Inferior parietal cortex (tissue), 1 donor: ENCODE data around the gene CDH2.

Experiments
- DNase-seq: peaks from one replicate; pipeline ENCODE4 v3.0.0-alpha.2; 2016; ENCODE audit errors: extremely low spot score

The CDH2 gene

DNA sequence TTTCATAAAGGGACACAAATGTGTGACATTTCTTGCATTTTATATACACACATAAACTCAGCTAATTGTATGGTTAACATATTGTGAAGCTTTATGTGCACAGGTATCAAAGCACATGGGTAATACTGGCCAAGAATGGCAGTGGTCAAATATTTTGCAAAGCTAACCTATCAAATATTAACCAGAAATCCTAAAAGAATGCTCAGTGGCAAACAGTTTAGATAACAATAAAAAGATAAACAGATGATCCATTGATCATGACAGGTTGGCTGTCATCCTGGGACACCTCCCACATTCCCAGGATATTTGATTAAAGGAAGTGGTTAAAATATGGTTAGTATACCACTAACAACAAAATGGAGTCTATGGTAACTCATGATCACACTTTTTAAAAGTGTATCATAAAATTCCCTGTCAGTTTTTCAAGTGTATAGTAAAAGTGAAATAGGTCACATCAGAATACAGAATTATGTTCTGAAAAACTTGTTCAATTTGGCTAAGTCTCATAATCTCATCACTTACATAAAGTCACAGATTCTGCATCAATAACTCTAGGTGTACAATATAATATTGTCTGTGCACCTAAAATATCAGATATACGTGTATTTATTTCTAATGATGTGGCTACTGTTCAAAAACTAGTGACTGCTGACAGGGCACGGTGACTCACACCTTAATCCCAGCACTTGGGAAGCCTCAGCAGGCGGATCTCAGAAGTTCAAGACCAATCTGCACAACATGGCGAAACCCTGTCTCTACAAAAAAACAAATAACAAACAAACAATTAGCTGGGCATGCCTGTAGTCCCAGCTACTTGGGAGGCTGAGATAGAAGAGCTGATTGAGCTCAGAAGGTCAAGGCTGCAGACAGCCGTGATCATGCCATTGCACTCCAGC is 48.9 kb downstream of the CDH2 start:
- no peak for DNase-seq

DNA sequence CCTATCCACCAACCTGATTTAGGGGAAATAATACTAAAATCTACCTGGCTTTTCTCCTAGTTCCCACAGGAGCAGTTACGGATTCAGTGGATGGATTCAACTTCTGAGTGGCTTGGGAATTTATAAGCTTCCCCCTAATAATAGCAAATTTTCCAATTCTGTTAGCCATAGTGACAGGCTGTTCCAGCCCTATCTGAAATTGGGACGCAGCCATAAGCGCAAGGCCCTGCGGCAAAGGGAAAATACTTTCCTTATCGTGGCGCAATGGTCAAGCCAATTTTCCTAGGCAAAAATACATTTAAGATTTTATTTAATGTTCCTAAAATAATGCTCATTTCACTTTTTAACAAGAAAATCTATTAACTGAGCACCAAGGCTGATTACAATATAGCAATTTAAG is 49.7 kb downstream of the CDH2 start:
- DNase-seq = no peak

DNA sequence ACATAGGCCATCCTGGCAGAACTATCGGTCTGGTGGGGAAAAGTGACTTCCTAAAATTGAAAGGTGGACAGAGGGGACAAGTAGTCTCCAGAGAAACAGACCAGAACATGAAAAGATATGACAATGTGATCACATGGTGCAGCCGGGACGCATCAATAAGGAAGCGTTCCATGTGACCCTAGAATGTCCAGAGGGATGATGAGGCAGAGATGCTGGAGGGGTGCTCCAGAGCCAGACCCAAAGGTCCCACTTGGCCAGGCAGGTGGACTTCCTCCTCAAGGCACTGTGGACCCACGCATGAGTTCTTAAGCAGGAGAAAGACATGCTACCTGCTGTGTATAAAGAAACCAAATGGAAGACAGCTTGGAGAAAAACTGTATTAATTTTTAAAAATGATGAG is 50.2 kb downstream of the CDH2 start:
- DNase-seq = no peak

DNA sequence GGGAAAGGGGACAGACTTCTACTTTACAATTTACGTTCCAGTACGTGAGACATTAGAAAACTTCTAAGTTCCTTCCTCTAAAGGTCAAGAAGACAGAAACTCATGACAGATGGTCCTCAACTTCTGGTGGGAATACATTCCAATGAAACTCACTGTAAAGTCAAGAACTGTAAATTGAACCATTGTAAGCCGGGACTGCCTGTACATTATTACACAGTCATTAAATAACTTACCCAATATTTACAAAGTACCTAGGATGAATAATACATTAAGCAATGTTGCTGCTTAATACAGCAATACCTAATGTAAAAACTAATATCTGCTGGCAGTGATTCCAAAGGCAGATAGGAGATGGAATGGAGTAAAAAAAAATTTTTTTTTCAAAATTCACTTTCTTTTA is 51.9 kb downstream of the CDH2 start:
- DNase-seq = no peak

DNA sequence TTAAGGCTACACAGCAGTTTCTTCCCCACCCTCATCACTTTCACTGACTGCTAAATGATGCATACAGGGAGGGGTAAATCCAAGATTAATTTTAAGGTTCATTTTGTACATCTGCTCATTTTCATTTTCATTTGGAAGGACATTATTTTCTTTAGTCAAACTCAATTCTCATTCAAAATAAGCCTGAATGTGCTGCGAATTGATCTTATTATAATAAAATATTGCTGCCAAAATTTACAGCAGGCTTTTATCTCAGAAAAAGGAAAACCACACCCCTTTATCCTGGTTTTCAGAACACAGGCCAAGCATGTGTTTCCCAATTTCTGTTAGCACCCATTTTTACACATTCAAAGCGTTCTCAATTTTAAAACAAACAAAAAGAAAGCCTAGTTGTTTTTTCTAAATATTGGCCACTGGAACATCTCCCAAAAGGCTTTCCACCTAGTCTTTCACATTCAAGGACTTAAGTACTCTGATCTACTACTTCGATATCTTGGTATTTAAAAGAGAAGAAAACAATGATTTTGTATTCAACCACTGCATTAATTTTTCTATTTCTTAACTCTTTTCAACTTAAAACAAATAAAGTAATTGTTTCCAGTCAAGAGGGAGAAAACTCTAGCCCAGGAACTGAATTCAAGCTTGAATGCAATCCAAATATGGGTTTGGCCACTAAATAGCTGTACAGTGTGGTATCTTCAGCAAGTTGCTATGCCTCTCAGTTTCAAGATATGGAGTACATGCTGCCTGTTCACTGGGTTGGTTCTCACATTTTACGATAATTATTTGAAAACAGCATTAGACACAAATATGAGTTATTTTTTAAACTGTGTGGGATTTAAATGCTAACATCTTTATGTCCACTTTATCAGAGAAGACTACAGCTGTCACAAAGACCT is 52.5 kb downstream of the CDH2 start:
- DNase-seq = no peak

DNA sequence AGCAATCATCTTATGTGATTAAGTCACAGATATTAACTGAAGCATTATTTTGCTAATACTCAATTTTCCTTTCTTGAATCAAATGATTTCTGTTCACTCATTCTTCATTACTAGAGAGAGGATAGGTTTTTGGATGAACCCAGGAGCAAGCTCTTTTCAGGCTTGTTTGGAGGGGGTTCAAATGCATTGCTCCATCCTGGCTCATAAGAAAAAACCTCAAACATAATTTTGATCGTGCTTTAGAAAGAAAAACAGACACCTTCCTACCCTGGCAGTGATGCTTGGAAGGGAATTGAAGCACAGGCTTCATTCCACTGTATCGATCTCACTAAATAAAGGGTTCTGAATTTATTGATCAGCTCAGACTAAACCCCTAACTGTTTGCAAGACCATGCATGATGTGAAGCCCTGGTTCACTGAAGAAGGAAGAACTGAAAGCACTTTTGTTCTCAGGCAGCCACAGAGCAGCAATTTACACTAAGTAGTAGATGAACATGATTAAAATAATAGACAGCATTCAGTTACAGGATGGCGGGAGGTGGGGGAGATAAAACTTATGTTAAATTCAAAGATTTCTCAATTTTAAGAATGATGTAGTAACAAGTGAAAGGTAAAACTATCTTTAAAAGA is 53.4 kb downstream of the CDH2 start:
- DNase-seq = no peak

DNA sequence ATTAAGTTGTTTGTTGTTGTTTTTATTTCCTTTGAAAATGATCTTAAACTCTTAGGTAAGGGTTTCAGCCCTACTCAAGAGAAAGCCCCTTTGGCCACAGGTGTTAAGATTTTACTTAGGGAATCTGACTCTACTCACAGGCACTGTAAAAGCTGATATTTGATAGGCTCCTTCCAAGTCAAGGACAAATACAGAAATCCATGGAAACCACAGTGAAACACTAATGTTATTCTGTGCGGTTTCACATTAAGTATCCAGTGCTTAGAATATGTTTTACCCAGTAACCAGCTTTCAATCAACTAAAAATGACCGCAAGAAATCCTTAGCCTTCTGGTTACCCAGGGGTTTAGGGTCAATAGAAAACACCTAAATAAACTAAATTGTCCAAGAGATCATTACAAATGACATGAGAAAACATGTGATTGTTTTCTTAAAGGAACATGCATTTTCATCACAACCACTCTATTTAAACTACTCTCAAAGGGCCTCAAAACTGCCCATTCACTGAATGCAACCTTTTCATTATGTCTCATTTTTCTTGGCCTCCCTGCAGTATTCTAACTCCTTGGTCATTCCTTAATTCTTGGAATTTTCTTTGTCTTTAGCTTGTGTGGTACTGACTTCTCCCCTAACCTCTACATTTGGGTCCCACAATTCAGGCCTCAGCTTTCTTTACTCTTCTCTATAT is 56.0 kb downstream of the CDH2 start:
- no peak for DNase-seq

DNA sequence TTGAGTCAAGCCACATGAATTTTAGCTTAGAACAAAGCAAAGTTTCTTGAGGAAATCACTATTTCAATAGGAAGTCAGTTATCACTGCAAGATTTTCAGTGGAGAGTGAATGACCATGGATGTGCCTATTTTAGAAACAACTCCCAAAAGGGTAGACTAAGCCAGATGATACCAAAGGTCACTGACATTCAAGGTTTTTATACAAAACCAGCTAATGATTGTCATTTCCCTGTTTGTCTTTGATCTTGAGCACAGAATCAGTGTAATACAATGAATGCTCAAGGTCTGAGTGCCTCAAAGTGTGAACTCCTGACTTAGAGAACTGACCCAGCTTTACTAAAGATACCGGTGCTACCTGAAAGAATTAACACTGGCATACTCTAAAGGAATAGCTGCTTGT is 60.5 kb downstream of the CDH2 start:
- DNase-seq = no peak

DNA sequence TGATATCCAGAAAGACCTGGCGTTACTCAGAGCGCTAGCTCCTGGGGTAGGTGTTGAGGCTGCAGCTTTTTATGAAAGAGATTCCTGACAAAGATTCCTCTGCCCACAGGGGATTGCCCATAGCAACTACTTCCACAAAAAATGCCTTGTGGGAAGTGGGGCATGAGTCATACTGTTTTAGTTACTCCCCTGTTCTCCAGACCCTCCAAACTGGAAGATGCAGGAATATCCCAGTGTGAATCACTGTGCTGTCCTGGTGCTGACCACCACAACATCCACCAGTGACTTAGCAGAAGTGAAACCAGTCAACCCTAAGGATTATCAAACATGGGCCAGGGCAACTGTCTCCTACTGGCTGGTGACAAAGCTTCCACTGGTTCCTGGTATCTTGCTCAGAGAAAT is 61.8 kb downstream of the CDH2 start:
- no peak for DNase-seq

DNA sequence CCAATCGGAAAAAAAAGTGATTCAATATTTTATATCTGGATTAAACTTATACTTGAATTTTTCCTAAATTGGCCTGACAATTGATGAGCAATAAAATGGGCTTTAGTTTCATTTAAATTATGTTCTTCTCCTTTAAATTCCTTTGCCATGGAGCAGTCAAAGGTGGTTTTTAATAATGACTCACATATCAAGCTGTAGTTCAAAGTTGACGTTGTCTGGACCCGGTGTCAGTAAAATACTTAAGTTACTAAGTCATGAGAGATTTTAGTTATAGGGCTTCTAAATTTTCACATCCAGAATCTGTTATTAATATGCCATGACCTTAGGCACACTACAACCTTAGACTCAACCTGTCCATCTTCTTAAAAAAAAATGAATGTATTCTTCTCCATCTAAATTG is 62.5 kb downstream of the CDH2 start:
- no peak for DNase-seq

DNA sequence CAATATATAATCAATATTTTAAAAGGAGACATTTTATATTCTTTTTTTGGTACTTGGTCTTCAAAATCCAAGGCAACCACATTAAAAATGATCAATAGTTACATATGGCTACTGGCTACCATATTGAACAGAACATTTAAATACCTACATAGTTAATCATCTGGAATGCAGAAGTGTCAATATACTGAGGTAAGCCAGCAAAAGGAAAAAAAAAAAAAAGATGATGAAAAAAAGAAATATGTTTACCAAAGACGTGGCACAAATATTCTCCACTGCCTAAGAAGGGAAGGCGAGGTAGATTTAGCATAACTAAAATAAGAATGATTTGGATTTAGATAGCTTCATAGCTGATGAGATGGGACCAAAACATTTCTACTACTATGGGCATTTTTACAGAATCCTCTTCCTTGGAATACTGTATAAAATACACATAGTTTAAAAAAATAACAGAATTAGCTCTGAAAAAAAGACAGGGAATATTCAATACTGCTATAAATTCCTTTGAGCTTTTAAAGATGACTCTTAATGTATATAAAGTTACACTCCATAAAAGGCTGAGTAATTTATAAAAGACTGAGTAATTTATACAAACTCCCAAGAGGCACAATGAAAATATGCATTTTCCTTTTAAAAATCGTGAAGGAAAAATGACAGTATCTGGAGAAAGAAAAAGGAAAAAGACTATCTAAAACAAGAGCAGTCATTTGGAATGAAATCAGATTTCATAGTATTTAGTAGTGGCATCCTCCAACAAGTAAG is 63.5 kb downstream of the CDH2 start:
- no peak for DNase-seq

DNA sequence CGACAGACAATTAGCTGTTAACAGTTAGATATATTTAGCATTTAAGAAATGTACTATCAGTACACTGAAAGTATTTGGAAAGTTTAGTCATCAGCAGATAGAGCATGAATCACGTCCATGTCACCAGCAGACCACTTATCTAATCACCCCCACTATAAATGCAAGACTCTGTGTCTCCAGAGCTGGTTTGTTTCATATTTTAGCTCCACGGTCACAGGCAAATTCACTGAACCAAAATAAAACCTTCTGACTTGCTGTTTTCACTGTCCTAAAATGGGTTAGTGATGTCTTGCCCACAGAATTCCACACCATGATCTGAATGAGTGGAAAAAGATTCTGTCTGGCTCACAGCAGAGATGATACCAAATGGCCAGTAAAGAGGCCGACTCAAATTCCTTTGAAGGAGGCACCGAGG is 64.9 kb downstream of the CDH2 start:
- DNase-seq = no peak

DNA sequence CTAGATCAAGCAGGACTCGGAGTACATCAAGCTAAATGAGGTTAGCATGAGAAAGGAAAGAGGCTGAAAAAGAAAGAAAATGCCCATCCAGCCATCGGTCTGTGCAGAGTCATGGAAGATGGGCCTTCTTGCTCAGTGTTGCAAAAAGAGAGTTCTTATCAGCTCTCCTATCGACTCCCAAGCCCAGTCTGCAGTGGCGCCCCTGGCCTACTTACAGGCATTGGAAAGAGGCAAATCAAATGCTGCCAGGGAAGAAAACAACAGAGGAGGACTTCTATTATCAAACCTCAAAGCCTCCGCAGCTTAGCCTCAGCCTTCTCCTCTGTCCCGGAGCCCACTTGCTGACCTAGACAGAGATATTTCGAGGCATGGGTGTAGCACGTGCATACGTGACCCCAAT is 66.0 kb downstream of the CDH2 start:
- no peak for DNase-seq

DNA sequence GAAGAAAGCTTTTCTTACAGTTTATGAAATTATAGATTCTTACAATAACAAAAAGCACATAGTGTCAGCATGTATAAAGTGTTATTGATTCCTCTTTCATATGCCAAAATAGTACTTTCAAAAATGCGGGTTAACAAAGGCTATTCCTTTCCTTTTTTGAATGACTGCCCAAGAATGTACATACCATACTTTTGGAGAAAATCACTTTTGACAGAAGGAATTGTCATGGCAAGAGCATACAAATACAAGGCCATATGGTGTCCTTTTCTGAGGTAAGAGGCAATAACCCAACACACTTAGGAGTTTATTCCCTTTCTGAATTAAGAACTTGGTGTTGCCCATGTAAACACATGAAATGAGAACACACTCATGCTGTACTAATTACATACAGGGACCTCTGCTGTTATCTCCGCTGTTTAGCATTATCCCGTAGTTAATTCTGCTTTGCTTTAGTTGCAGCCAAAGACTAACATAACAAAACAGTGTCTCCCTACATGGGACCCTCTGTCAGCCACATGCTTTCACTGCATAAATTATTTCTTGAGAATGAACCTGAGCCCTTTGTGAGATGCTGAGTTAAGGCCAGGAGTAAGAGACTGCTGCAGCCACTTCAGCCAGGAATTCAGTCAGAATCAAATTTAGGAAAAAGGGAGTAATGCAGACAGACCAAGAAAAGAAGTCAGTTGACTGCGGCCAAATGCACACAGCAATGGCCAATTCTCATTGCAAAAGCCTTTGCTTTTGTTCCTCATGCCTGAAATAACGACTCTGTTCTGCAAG is 67.0 kb downstream of the CDH2 start:
- DNase-seq = no peak

DNA sequence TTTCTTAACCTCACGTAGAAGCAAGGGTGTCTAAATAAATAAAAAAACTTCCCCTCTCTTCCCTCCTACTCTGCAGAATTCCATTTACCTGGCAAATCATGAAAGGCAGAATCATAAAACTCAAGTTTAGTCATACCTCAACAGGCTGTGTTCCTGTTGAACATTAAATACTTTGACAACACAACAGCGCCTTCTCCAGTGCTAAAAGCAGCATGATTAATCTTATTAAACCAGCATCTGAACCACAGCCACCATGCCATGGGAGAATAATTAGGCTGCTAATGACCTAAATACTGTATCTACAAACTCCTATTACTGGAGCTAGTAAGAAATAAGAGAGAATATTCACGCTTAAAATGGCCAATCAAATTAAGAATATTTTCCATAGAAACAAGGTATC is 68.1 kb downstream of the CDH2 start:
- DNase-seq = no peak

DNA sequence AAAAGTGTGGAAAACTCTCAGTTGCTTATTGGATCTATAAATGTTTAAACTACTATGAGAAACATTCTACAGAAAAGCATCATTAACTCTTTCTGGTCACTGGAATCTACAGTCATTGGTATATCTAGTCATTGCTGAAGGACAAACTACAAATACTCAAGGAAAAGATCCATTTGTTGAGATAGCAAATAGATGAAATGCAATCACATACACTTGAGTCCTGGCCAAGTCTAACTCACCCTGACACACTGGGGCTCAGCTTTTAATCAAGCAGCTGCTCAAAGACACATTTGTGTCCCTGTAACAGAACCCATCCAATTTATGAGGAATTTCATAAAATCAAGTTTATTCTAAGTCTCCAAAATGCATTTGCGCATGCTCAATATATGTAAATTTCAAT is 68.7 kb downstream of the CDH2 start:
- no peak for DNase-seq

DNA sequence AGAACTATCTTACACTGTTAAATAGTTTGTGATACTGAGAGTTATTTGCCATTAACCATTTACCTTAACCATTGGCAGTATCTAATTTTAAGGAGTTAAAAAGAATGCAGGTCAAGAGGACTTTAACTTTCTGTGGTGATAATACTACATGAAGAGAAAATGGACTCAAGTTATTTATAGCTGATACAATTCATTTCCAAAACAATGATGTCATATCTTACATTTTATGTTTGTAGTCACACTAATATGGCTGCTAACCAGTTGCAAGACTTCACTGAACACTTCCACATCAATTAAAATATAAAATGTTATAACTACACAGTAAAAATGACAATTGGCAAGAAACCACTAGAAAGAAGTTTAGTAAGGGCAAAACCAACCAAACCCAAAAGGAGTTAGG is 77.7 kb downstream of the CDH2 start:
- DNase-seq = no peak

DNA sequence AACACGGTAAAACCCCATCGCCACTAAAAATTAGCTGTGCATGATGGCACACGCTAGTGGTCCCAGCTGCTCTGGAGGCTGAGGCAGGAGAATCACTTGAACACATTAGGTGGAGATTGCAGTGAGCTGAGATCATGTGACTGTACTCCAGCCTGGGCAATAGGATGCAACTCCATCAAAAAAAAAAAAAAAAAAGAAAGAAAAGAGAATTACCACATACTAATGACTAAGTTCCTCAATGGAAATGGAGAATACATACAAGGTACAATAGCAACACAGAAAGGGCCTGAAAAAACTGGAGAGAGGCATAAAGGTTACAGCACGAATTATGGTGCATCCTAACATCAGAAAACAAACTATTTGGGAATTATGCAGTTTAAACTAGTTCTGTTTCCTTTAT is 81.3 kb downstream of the CDH2 start:
- DNase-seq = no peak

DNA sequence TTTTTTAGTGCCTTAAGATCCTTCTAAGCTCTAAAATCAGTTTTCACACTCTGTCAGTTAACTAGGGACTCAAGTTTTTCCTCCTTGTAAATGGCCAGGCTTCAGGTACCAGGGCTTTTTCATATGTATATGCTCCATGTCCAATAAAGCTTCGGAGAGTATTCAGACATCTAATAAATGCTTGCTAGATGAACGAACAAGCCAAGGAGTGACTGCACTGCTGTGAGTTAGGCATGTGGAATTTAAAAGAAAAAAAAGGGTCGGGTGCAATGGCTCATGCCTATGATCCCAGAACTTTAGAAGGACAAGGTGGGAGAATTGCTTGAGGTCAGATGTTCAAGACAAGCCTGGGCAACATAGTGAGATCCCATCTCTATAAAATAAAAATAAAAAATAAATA is 81.9 kb downstream of the CDH2 start:
- DNase-seq = no peak

DNA sequence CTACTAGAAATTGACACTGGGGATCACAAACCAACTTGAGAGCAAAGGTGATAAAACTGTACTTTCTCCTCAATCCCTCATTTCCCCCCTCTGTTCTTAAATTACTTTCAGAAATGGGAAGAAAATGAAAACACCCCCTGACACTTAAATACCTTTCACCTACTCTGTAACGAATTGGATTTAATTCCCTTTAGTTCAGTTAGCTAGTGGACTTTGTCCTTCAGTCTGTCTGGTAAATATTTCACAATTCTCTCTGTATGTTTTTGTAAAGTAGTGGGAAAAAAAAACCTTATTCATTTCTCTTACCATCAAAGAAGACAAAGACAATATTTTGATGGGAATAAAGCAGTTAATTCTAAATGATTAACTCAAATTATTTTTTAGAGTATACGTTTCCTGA is 85.7 kb downstream of the CDH2 start:
- no peak for DNase-seq
